HepG2 (cell line): Measurements from ENCODE around the gene CBY1. TPM values are rescaled to one million over a fixed set of nuclear protein-coding genes. Genes with fewer than 3 reads are reported as not detected.

ENCODE experiments used
- CCAR2 ChIP-seq: fragments of 200-400 bp; formaldehyde crosslinking; optimal IDR thresholded peaks from 2 replicates; pipeline ENCODE3; 2018; ENCODE audit warnings: low read depth, mild to moderate bottlenecking, low read length, moderate library complexity
- FOXC1 ChIP-seq: sonication (generic); formaldehyde crosslinking; IDR thresholded peaks from 2 replicates; pipeline ENCODE4 v1.8.0; 2022; ENCODE audit warnings: mild to moderate bottlenecking, missing genetic modification reagents, borderline replicate concordance
- GABPA ChIP-seq, 2 experiments: IDR thresholded peaks; 2 replicates each; pipeline ENCODE4 v1.6.1; 2011 to 2016; ENCODE audit warnings: low read depth in 2 of 2, low read length in 1 of 2, missing biosample characterization in 1 of 2, missing genetic modification characterization in 1 of 2
- GLI4 ChIP-seq: sonication (generic); formaldehyde crosslinking; IDR thresholded peaks from 2 replicates; pipeline ENCODE4 v1.5.1; 2020; ENCODE audit warnings: missing genetic modification reagents, mild to moderate bottlenecking, moderate library complexity, borderline replicate concordance
- HIVEP1 ChIP-seq: sonication (generic); formaldehyde crosslinking; IDR thresholded peaks from 2 replicates; pipeline ENCODE4 v1.4.0; 2020; ENCODE audit warnings: mild to moderate bottlenecking, missing genetic modification reagents
- KLF12 ChIP-seq: sonication (generic); formaldehyde crosslinking; IDR thresholded peaks from 2 replicates; pipeline ENCODE4 v1.4.0; 2020; ENCODE audit warnings: missing genetic modification reagents, borderline replicate concordance
- MAFG ChIP-seq: sonication (generic); formaldehyde crosslinking; IDR thresholded peaks from 2 replicates; pipeline ENCODE4 v1.5.1; 2020; ENCODE audit warnings: mild to moderate bottlenecking, missing genetic modification reagents
- NR1H2 ChIP-seq: sonication (generic); formaldehyde crosslinking; IDR thresholded peaks from 2 replicates; pipeline ENCODE4 v1.8.1; 2022; ENCODE audit warnings: low read depth, missing genetic modification reagents, borderline replicate concordance
- NR2F1 ChIP-seq, 2 experiments: fragments of 450-650 bp in 1 of 2; formaldehyde crosslinking in 1 of 2; IDR thresholded peaks; 2 replicates each; pipeline versions ENCODE4 v1.5.0 to v1.6.1; 2016 to 2020; ENCODE audit warnings: mild to moderate bottlenecking in 1 of 2, missing compliant biosample characterization in 1 of 2, missing genetic modification reagents in 1 of 2, moderate library complexity in 1 of 2
- PITX1 ChIP-seq: sonication (generic); formaldehyde crosslinking; IDR thresholded peaks from 2 replicates; pipeline ENCODE4 v1.5.1; 2020; ENCODE audit warnings: mild to moderate bottlenecking, missing genetic modification reagents
- RFXAP ChIP-seq: sonication (generic); formaldehyde crosslinking; IDR thresholded peaks from 2 replicates; pipeline ENCODE4 v1.4.0; 2020; ENCODE audit warnings: missing genetic modification reagents, borderline replicate concordance
- SAP130 ChIP-seq: IDR thresholded peaks from 2 replicates; pipeline ENCODE4 v1.6.1; 2016; ENCODE audit warnings: low read depth
- SIN3A ChIP-seq: IDR thresholded peaks from 2 replicates; pipeline ENCODE4 v1.6.1; 2011; ENCODE audit warnings: low read depth, mild to moderate bottlenecking, control low read depth, low read length, borderline replicate concordance
- SOX5 ChIP-seq: IDR thresholded peaks from 2 replicates; pipeline ENCODE4 v1.6.1; 2016; ENCODE audit warnings: borderline replicate concordance
- TAF1 ChIP-seq: sonication (generic); formaldehyde crosslinking; IDR thresholded peaks from 2 replicates; pipeline ENCODE4 v1.4.0; 2020; ENCODE audit warnings: missing genetic modification reagents
- ZNF253 ChIP-seq: sonication (generic); formaldehyde crosslinking; IDR thresholded peaks from 2 replicates; pipeline ENCODE4 v1.8.0; 2022; ENCODE audit warnings: mild to moderate bottlenecking, missing genetic modification reagents, borderline replicate concordance
- ZNF264 ChIP-seq: sonication (generic); formaldehyde crosslinking; IDR thresholded peaks from 2 replicates; pipeline ENCODE4 v1.4.0; 2020; ENCODE audit warnings: missing genetic modification reagents
- ZNF292 ChIP-seq: sonication (generic); formaldehyde crosslinking; IDR thresholded peaks from 2 replicates; pipeline ENCODE4 v1.8.1; 2022; ENCODE audit warnings: mild to moderate bottlenecking, low read depth, missing genetic modification reagents, borderline replicate concordance
- ZNF652 ChIP-seq: IDR thresholded peaks from 2 replicates; pipeline ENCODE4 v1.6.1; 2016; ENCODE audit warnings: low read depth, borderline replicate concordance
- ZZZ3 ChIP-seq: sonication (generic); formaldehyde crosslinking; IDR thresholded peaks from 2 replicates; pipeline ENCODE4 v1.4.0; 2020; ENCODE audit warnings: missing genetic modification reagents, mild to moderate bottlenecking, borderline replicate concordance
- polyA plus RNA-seq, 8 experiments: library from polyadenylated mRNA; depleted of rRNA in 3 of 8; stranded (reverse) in 7 of 8; unstranded in 1 of 8; fragments of >200 nt; fragmentation: Illumina TruSeq in 4 of 8; extraction: Trizol in 4 of 8; gene quantifications; 2 replicates each; pipeline versions ENCODE4 v1.2.1 to v1.2.3, GENCODE V29; 2011 to 2016; ENCODE audit warnings: low read depth in 4 of 8, missing spikeins in 1 of 8, mixed read lengths in 1 of 8; ENCODE audit not compliant: insufficient read depth in 1 of 8
- total RNA-seq, 5 experiments: library from RNA; depleted of rRNA; stranded (reverse); fragments of >200 nt; fragmentation: Illumina TruSeq; extraction: Trizol; gene quantifications; 2 replicates each; pipeline ENCODE4 v1.2.3, GENCODE V29; 2016; ENCODE audit warnings: low read depth in 1 of 5
- TF ChIP-seq, protein P1 (sequence below): sonication (generic); formaldehyde crosslinking; IDR thresholded peaks from 2 replicates; pipeline ENCODE4 v1.8.1; 2023; ENCODE audit warnings: mild to moderate bottlenecking, missing genetic modification reagents, borderline replicate concordance
- TF ChIP-seq, protein P2 (sequence below): sonication (generic); formaldehyde crosslinking; IDR thresholded peaks from 2 replicates; pipeline ENCODE4 v1.4.0; 2020; ENCODE audit warnings: missing genetic modification reagents
- TF ChIP-seq, protein P3 (sequence below): fragments of 450-650 bp; IDR thresholded peaks from 2 replicates; pipeline ENCODE4 v1.6.1; 2017; ENCODE audit warnings: mild to moderate bottlenecking

Gene CBY1
- total and polyA plus RNA-seq, 2 of the 13 experiments (the other 11 are each of a cell fraction or from before 2014, with no cell fraction given) = 19.7 to 20.3 TPM

DNA sequence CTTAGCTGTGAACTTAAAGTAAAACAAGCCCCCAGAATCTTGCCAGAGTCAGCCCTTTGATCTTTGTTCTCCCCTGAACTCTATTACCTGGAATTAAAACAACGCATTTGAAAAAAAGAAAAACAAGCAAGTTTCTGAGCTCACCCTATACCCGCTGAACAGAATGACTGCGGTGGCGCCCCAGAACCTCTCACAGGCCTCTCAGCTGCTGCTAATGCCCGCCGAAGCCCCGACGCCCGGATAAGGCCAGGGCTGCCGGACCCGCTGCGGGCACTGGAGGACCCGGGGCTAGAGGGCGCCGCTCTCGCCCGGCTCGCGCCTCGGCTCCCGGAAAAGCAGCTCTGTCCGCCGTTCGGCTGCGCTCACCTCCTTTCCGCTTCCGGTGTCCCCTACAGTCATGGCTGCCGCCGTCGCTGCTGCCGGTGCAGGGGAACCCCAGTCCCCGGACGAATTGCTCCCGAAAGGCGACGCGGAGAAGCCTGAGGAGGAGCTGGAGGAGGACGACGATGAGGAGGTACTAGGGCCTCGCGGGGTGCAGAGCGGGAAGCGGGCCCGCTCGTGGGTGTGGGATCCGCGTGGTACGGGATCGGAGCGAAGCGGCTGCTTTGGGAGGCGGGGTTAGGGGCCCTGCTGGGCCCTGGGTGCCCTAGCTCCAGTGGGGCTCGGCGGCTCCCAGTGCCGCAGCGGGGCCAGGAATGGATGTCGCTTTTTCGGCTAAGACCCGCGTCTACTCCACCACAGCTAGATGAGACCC lies 25.3 kb downstream of the CBY1 start, which contains the start of gene TOMM22 (continued):
- TF ChIP-seq NR2F1 (CRISPR knock-in tag; IDR thresholded peaks at IDR 0.05) = no peak
- peak; percentile 96 for TF ChIP-seq SAP130
- peak; percentile 68; the same call in 1 of the 2 replicates for TF ChIP-seq SOX5 (CRISPR knock-in tag)
- no peak for TF ChIP-seq ZNF292 (CRISPR knock-in tag)
- 0 out of 2 replicates have a peak, but pooled peaks have one; percentile 81 for TF ChIP-seq SIN3A
- TF ChIP-seq, protein P1, sequence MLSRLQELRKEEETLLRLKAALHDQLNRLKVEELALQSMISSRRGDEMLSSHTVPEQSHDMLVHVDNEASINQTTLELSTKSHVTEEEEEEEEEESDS (CRISPR knock-in tag) = peak; percentile 52; the same call in 1 of the 2 replicates
- TF ChIP-seq NR1H2 (CRISPR knock-in tag) = no peak
- peak; percentile 99 for TF ChIP-seq TAF1
- TF ChIP-seq, protein P2, sequence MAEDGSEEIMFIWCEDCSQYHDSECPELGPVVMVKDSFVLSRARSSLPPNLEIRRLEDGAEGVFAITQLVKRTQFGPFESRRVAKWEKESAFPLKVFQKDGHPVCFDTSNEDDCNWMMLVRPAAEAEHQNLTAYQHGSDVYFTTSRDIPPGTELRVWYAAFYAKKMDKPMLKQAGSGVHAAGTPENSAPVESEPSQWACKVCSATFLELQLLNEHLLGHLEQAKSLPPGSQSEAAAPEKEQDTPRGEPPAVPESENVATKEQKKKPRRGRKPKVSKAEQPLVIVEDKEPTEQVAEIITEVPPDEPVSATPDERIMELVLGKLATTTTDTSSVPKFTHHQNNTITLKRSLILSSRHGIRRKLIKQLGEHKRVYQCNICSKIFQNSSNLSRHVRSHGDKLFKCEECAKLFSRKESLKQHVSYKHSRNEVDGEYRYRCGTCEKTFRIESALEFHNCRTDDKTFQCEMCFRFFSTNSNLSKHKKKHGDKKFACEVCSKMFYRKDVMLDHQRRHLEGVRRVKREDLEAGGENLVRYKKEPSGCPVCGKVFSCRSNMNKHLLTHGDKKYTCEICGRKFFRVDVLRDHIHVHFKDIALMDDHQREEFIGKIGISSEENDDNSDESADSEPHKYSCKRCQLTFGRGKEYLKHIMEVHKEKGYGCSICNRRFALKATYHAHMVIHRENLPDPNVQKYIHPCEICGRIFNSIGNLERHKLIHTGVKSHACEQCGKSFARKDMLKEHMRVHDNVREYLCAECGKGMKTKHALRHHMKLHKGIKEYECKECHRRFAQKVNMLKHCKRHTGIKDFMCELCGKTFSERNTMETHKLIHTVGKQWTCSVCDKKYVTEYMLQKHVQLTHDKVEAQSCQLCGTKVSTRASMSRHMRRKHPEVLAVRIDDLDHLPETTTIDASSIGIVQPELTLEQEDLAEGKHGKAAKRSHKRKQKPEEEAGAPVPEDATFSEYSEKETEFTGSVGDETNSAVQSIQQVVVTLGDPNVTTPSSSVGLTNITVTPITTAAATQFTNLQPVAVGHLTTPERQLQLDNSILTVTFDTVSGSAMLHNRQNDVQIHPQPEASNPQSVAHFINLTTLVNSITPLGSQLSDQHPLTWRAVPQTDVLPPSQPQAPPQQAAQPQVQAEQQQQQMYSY = peak; percentile 70; the same call in 1 of the 2 replicates
- peak; percentile 98 for TF ChIP-seq FOXC1 (CRISPR knock-in tag)
- peak; percentile 97 for TF ChIP-seq HIVEP1
- 0 out of 2 replicates have a peak, but pooled peaks have one; percentile 20 for TF ChIP-seq ZNF652 (CRISPR knock-in tag)
- TF ChIP-seq ZNF264 (CRISPR knock-in tag) = peak; percentile 90
- TF ChIP-seq MAFG (CRISPR knock-in tag) = no peak
- TF ChIP-seq ZNF253 (CRISPR knock-in tag) = peak; percentile 76; the same call in 1 of the 2 replicates
- TF ChIP-seq CCAR2 = no peak
- peak; percentile 93; the same call in 1 of the 2 replicates for TF ChIP-seq RFXAP
- peak; percentile 95; the same call in 1 of the 2 replicates for TF ChIP-seq ZZZ3 (CRISPR knock-in tag)
- peak; percentile 74; the same call in 1 of the 2 replicates for TF ChIP-seq GLI4 (CRISPR knock-in tag)
- TF ChIP-seq KLF12 (CRISPR knock-in tag) = peak; percentile 96
- peak; percentile 74 for TF ChIP-seq PITX1 (CRISPR knock-in tag)
- TF ChIP-seq, protein P3, sequence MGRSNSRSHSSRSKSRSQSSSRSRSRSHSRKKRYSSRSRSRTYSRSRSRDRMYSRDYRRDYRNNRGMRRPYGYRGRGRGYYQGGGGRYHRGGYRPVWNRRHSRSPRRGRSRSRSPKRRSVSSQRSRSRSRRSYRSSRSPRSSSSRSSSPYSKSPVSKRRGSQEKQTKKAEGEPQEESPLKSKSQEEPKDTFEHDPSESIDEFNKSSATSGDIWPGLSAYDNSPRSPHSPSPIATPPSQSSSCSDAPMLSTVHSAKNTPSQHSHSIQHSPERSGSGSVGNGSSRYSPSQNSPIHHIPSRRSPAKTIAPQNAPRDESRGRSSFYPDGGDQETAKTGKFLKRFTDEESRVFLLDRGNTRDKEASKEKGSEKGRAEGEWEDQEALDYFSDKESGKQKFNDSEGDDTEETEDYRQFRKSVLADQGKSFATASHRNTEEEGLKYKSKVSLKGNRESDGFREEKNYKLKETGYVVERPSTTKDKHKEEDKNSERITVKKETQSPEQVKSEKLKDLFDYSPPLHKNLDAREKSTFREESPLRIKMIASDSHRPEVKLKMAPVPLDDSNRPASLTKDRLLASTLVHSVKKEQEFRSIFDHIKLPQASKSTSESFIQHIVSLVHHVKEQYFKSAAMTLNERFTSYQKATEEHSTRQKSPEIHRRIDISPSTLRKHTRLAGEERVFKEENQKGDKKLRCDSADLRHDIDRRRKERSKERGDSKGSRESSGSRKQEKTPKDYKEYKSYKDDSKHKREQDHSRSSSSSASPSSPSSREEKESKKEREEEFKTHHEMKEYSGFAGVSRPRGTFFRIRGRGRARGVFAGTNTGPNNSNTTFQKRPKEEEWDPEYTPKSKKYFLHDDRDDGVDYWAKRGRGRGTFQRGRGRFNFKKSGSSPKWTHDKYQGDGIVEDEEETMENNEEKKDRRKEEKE = no peak
- TF ChIP-seq GABPA (IDR thresholded peaks at IDR 0.05; ENCODE audit: low read depth, low read length) = peak; percentile 99
- peak; percentile 98 for TF ChIP-seq GABPA (CRISPR knock-in tag; IDR thresholded peaks at IDR 0.05; ENCODE audit: low read depth)
